SIG-M5 treated with dmso at 0.1 percent for 504 hours (cell line): ENCODE measurements around the gene HNF1A.
A peak's percentile ranks its signal among the peaks of the same experiment; 100 is the strongest.

ENCODE experiments used
- DNase-seq: peaks from one replicate; lab custom pipeline; 2025; ENCODE audit not compliant: unreplicated experiment; lab: John Stamatoyannopoulos, UW

Gene HNF1A

GRCh38 chr12:120959111-120959878, 19.0 kb upstream of the HNF1A start:
- DNase-seq = no peak

- no peak for DNase-seq
These were observed 17.7 kb upstream of the HNF1A start for GRCh38 chr12:120960657-120961056.

- DNase-seq = no peak
These were observed 16.5 kb upstream of the HNF1A start for GRCh38 chr12:120961604-120962531.

GRCh38 chr12:120962532-120963020, 15.8 kb upstream of the HNF1A start:
- no peak for DNase-seq

GRCh38 chr12:120964298-120964697, 14.0 kb upstream of the HNF1A start:
- no peak for DNase-seq

GRCh38 chr12:120965534-120966091, 12.7 kb upstream of the HNF1A start:
- DNase-seq = no peak

GRCh38 chr12:120970310-120970709, 8.0 kb upstream of the HNF1A start:
- DNase-seq = no peak

- peak; percentile 89 for DNase-seq
These were observed 6.8 kb upstream of the HNF1A start for GRCh38 chr12:120971299-120972180.

GRCh38 chr12:120972870-120973543, 5.3 kb upstream of the HNF1A start:
- DNase-seq = no peak

- no peak for DNase-seq
These were observed 630 bp upstream of the HNF1A start for GRCh38 chr12:120977531-120978295.

GRCh38 chr12:120979220-120979861, 998 bp downstream of the HNF1A start:
- no peak for DNase-seq

- DNase-seq = no peak
These were observed 1.7 kb downstream of the HNF1A start for GRCh38 chr12:120979862-120980696.

GRCh38 chr12:120980800-120981368, 2.5 kb downstream of the HNF1A start:
- DNase-seq = no peak

GRCh38 chr12:120981407-120981941, 3.1 kb downstream of the HNF1A start:
- DNase-seq = no peak

- DNase-seq = no peak
These were observed 4.3 kb downstream of the HNF1A start for GRCh38 chr12:120982659-120983058.

- DNase-seq = no peak
These were observed 5.4 kb downstream of the HNF1A start for GRCh38 chr12:120983759-120984158.

- DNase-seq = no peak
These were observed 6.1 kb downstream of the HNF1A start for GRCh38 chr12:120984351-120984898.
